GM21367 (cell line): ENCODE measurements around the gene PRSS27.
"Not testable (repeated sequence)": the region's sequence is repeated elsewhere in the genome, so short reads cannot be mapped to it uniquely, and the experiment has no call there.

Source experiments
- ATAC-seq: cut with Tn5 transposase; IDR thresholded peaks from one replicate; pipeline ENCODE4 v1.9.1; 2021; ENCODE audit not compliant: unreplicated experiment

PRSS27 gene

DNA sequence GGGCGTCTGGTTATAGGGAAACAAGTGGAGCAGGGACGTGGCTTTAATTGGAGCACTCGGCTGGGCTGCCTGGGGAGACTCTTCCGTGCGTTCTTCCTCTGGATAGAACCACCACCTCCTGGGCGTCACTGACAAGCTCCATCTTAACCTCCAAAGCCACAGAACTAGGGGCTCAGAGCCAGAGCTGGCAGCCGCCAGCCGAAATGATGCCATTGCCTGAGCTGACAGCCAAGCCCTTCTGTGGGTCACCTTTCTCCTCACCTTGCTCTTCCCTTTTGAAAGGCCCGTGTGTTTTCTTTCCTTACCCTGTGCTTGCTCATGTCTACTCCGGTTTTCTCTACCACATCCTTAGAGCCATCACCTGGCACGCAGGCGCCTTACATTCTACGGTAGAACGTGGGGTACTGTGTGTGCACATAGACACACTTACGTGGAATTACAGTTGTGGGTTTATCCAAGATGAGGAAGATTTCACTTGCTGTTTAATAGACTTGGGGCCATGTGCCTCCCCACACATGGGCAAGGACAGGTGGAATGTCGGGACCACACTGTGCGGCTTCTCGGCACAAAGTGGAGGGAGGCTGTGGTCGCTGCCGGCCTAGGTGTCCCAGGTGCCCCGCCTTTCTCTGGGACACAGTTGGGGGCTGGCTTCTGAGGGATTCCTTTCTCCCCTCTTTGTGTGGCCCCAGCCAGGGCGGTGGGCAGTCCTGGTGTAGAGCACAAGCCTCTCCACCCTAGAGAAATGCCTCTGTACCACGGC lies 41.6 kb downstream of the PRSS27 start:
- ATAC-seq, result not testable (repeated sequence)

DNA sequence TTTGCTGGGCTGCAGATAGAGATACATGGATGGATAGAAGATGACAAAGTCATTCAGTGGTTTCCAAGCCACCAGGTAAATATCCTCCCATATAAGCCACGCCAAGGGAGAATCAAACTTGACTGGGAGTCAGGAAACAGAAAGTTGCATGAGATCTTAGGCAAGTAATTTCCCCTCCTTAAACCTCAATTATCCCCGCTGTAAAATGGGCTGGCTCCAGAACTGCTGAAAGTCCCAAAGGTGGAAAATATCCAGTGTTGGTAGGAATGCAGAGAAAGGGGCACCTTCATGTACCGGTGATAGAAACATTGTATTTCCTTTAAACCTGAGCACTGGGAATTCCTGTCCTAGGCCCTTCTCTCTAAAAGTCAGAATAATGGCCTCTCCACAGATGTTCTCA lies 43.1 kb downstream of the PRSS27 start:
- ATAC-seq, result not testable (repeated sequence)

DNA sequence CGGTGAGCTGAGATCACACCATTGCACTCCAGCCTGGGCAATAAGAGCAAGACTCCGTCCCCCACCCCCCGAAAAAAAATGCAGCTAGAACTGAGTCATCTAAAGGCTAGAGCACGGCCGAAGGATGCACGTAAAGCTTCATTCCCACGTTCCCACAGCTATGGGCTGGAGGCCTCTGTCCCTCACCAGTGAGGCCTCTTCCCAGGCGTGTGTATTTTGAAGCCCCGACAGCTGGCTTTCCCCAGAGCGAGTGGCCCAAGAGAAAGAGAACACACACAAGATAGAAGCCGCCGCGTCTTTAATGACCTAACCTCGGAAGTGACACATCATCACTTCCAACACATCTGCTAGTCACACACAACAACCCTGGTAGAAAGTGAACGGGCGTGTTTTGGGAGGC lies 44.3 kb downstream of the PRSS27 start:
- no peak for ATAC-seq

DNA sequence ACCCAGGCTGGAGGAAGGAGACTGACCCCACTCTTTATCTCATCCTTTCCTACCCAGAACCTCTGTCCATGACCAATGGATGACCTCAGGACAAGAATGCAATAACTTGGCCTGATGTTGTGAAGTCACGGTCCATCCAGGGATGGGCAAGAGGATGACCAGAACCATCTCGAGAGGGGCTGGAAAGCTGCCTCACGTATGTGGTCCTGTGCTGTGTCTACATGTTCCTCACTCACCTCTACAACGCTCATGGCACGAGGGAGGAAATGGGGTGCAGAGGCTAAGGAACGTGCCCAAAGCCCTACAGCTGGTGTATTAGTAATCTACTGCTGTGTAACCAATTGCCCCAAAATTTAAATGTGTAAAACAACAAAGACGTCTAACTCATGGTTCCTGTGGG lies 45.0 kb downstream of the PRSS27 start:
- no peak for ATAC-seq

DNA sequence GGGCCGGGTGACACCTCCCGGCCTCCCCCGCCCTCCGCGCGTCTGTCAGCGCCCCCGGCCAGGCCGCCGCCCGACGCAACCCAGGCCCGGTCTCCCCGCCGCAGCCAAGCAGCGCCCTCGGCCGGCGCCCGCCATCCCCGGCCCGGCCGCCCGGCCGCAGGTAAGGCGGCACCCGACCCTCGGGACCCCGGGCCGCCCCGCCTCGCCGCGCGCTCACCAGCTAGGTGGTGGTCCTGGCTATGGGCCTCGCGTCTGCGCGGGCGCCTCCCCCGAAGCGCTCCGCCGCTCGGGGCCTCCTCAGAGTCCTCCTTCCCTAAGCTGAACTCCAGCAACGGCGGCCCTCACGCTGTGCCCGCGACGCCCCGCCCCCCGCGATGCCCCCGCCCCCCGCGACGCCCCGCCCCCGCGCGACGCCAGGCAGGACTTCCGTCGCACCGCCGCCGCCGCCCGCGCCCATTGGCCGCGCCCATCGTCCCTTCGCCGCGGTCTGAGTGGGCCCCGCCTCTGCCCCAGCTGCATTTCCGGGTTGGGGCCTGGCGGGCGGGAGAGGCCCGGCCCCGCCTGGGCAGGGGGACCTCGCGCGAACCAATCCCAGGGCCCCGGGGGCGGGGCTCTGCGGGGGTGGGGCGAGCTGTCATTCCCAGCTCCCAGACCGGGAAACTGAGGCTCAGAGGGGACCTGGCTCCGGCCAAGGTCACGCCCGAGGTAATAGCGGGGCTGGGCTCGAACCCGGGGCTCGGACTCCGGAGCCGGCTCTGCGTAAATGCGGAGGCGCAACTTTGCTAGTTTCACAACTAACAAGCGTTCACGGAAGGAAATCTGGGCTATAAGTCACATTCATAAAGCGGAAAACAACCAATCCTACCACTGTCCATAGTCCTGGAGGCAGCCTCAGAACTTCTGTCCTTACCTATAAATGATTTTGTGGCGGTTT lies 46.7 kb downstream of the PRSS27 start:
- peak; percentile 69 for ATAC-seq

DNA sequence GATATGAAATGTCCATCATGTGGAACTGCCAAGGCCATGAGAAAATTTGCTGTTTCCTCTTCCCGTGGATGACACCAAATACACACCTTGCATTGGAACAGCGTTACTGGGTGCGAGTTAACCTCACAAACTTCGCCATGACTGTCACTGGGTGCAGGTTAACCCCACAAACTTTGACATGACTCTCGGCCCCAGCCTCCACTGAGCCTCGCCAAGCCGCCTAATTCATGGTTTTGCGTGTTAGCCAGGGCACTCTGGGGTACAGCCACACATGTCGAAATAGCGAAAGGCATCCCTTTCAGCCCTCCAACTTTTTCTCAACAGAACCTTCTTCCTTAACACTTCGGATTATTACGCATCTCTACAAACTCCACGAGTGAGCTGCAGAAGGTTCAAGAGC lies 48.3 kb downstream of the PRSS27 start:
- ATAC-seq, result no peak

DNA sequence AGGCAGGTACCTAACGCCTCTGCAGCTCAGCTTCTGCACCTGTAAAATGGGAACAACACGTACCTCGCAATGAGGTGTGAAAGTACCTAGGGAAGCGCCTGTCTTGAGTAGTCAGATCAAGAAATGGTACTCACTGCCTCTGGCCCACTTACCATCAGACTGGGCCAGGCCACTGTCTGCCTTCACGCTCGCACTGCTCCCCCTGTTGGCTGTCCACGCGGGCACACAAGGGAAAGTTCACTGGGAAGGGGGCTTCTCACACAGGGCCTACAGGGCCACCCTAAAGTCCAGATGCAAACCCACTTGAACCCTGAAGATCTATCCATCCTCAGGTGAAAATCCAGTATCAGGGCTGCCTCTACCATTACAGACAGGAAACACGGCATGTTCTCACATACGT lies 48.8 kb downstream of the PRSS27 start:
- ATAC-seq, result not testable (repeated sequence)

DNA sequence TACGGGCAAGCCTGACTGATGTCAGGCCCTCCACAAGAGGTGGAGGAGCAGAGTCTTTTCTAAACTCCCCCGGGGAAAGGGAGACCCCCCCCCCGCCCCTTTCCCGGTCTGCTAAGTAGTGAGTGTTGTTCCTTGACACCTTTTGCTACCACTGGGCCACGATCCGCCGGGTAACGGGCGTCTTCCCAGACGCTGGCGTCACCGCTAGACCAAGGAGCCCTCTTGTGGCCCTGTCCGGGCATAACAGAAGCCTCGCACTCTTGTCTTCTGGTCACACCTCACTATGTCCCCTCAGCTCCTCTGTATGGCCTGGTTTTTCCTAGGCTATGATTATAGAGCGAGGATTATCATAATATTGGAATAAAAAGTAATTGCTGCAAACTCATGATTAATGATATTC lies 50.0 kb downstream of the PRSS27 start:
- not testable (repeated sequence) for ATAC-seq

DNA sequence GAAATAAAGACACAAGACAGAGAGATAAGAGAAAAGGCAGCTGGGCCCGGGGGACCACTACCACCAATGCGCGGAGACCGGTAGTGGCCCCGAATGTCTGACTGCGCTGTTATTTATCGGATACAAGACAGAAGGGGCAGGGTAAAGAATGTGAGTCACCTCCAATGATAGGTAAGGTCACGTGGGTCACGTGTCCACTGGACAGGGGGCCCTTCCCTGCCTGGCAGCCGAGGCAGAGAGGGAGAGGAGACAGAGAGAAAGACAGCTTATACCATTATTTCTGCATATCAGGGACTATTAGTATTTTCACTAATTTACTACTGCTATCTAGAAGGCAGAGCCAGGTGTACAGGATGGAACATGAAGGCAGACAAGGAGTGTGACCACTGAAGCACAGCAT lies 50.4 kb downstream of the PRSS27 start:
- not testable (repeated sequence) for ATAC-seq

DNA sequence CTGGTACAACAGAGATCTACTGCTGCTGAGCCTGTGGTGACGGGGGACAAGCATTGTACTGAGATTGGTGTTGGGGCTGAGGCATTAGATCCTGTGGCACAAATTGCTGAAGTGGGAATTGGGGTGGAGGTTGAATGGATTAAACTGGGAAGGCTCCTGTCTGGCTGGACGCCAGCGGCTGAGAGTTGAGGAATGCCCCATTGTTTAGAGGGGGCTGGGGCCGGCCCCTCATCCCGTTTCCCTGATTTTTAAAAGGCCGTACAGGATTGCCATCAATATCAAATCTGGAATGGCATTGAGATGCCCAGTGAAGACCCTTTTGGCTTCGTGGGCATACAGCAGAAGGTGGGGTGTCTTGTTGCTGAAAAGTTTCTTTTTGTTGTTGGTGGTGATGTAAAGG lies 53.4 kb downstream of the PRSS27 start:
- not testable (repeated sequence) for ATAC-seq

DNA sequence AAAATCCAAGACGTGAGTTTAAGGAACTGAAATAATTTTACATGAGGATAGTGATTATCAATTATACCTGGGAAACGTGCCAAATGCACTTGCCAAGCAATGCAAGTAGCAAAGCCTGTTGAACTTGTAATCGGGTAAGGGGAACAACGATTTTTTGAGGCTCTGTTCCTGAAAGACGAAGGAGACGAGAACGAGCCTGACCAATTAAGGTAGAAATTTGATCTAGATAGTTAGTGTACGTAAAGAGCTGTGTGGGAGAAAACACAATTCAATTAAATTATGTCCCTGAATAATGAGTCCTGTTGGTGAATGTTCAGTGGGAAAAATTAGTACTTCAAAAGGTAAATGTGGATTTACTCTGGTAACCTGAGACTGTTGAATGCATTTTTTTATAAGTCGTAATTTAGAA lies 55.4 kb downstream of the PRSS27 start:
- ATAC-seq, result no peak

DNA sequence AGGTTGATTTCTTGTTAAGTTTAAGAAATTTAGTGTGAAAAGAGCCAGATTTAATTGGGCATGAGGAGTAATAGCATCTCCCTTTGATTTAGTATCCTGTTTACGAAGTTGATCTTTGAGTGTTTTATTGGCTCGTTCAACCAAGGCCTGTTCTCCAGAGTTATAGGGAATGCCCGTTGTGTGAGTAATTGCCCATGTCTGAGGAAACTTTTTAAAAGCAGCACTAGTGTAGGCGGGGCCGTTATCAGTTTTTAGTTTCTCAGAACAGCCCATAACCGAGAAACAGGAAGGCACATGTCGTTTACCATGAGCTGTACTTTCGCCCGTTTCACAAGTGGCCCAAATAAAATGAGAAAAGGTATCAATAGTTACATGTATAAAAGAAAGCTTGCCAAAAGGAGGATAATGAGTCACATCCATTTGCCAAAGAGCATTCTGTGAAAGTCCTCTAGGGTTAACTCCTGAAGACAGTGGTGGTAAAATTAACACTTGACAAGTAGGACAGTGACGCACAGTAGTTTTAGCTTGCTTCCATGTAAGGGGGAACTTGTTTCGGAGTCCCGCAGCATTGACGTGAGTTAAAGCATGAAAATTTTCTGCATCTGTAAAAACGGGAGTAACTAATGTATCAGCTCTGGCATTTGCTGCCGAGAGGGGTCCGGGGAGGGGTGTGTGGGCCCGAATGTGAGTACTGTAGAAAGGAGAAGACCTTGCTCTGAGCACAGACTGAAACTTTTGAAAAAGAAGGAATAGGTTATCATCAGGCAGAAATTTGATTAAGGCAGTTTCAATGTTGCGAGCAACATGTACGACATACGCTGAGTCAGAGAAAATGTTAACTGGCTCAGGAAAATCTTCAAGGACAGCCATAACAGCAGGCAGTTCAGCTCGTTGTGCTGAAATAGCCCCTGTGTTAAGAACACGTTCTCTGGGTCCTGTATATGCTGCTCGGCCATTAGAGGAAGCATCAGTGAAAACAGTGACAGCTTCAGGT lies 56.2 kb downstream of the PRSS27 start:
- no peak for ATAC-seq
